Peyer's patch (tissue), 4 donors: ENCODE measurements around the gene STUB1.

Source experiments
- POLR2A ChIP-seq, 2 donors: fragments of 450-650 bp; IDR thresholded peaks; one replicate each; pipeline ENCODE4 v1.5.1; 2017; ENCODE audit warnings: antibody characterized with exemption in 2 of 2, mild to moderate bottlenecking in 2 of 2, moderate library complexity in 2 of 2
- TF ChIP-seq, protein P1 (sequence below), 6 experiments: fragments of 450-650 bp in 4 of 6; fragments of 200-600 bp in 2 of 6; sonication (generic) in 1 of 6; IDR thresholded peaks; one replicate each; pipeline ENCODE4 v1.5.1; 2017 to 2019; ENCODE audit warnings: antibody characterized with exemption in 6 of 6, mild to moderate bottlenecking in 3 of 6, moderate library complexity in 1 of 6

GRCh38 chr16:676913-677312 is 3.3 kb upstream of the STUB1 start:
- peak in 1 of 2 donors; percentile 59 for TF ChIP-seq POLR2A (IDR thresholded peaks at IDR 0.05)
- TF ChIP-seq, protein P1, sequence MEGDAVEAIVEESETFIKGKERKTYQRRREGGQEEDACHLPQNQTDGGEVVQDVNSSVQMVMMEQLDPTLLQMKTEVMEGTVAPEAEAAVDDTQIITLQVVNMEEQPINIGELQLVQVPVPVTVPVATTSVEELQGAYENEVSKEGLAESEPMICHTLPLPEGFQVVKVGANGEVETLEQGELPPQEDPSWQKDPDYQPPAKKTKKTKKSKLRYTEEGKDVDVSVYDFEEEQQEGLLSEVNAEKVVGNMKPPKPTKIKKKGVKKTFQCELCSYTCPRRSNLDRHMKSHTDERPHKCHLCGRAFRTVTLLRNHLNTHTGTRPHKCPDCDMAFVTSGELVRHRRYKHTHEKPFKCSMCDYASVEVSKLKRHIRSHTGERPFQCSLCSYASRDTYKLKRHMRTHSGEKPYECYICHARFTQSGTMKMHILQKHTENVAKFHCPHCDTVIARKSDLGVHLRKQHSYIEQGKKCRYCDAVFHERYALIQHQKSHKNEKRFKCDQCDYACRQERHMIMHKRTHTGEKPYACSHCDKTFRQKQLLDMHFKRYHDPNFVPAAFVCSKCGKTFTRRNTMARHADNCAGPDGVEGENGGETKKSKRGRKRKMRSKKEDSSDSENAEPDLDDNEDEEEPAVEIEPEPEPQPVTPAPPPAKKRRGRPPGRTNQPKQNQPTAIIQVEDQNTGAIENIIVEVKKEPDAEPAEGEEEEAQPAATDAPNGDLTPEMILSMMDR (IDR thresholded peaks at IDR 0.05), result no peak
